Activated CD4-positive, alpha-beta T cell treated with anti-CD3 and anti-CD28 coated beads for 36 hours (primary cell): ENCODE data around the gene PATZ1. TPM values are rescaled to one million over a fixed set of nuclear protein-coding genes. Genes with fewer than 3 reads are reported as not detected.

Experiments used
- total RNA-seq, 2 experiments: library from RNA; stranded (reverse); gene quantifications; one replicate each; pipeline ENCODE4 v1.2.3, GENCODE V29; 2021

The PATZ1 gene
- total RNA-seq, 2 experiments from 2014 or later: 22.9 to 23.9 TPM

Other genes with a start within 250 kb of the PATZ1 start
- gene SELENOM, start 238.8 kb downstream of the PATZ1 start, total RNA-seq: 10 to 100 TPM in 1 of 2 experiments, 1 to 10 TPM in 1; 8.8 to 12.2 TPM
- under 1 TPM; 0.11 to 0.23 TPM for gene INPP5J, start 223.4 kb downstream of the PATZ1 start, total RNA-seq
- not detected for gene PLA2G3, start 205.8 kb downstream of the PATZ1 start, total RNA-seq
- 10 to 100 TPM; 15.7 to 16.1 TPM for gene RNF185, start 186.2 kb downstream of the PATZ1 start, total RNA-seq
- 10 to 100 TPM; 31.8 to 34.4 TPM for gene LIMK2, start 134.0 kb downstream of the PATZ1 start, total RNA-seq
- 10 to 100 TPM; 14.2 to 15.1 TPM for gene PIK3IP1, start 53.9 kb downstream of the PATZ1 start, total RNA-seq
- 100 to 1,000 TPM; 104 to 106 TPM for gene DRG1, start 53.3 kb upstream of the PATZ1 start, total RNA-seq
- 10 to 100 TPM; 45.4 to 75.0 TPM for gene EIF4ENIF1, start 143.5 kb upstream of the PATZ1 start, total RNA-seq
- 100 to 1,000 TPM; 221 to 234 TPM for gene SFI1, start 150.2 kb upstream of the PATZ1 start, total RNA-seq